DMS79 treated with DMSO at 0.1 percent for 48 hours (cell line): ENCODE results near the gene SURF1.
"Not testable (repeated sequence)": the region's sequence is repeated elsewhere in the genome, so short reads cannot be mapped to it uniquely, and the experiment has no call there.

Experiments used
- DNase-seq: peaks from one replicate; lab custom pipeline; 2025; lab: John Stamatoyannopoulos, UW

SURF1 gene

GRCh38 chr9:133384736-133385321 lies 28.5 kb upstream of the SURF1 start:
- DNase-seq, result no peak

GRCh38 chr9:133383438-133383837 lies 27.2 kb upstream of the SURF1 start:
- DNase-seq, result no peak

- DNase-seq, result no peak
These were observed 26.3 kb upstream of the SURF1 start for GRCh38 chr9:133382507-133383141.

GRCh38 chr9:133380734-133381133 lies 24.4 kb upstream of the SURF1 start:
- no peak for DNase-seq

- DNase-seq, result no peak
These were observed 23.1 kb upstream of the SURF1 start for GRCh38 chr9:133379153-133380086.

- DNase-seq, result no peak
These were observed 22.2 kb upstream of the SURF1 start for GRCh38 chr9:133378408-133378962.

GRCh38 chr9:133377721-133378216 lies 21.5 kb upstream of the SURF1 start:
- DNase-seq, result no peak

- DNase-seq, result not testable (repeated sequence)
These were observed 21.0 kb upstream of the SURF1 start for GRCh38 chr9:133377280-133377679.

- DNase-seq, result peak; percentile 86
These were observed 19.7 kb upstream of the SURF1 start, which contains the start of the genes STKLD1 and SURF4 for GRCh38 chr9:133375724-133376654. Gene STKLD1 (plus strand): TSS chr9:133376366. CDS start chr9:133376474, 108 bp downstream. Gene SURF4 (minus strand): TSS chr9:133376060. CDS start chr9:133375969, 91 bp downstream.

GRCh38 chr9:133375116-133375723 lies 18.9 kb upstream of the SURF1 start:
- DNase-seq, result peak; percentile 42

GRCh38 chr9:133374612-133375115 lies 18.4 kb upstream of the SURF1 start:
- DNase-seq, result no peak

GRCh38 chr9:133372144-133372543 lies 15.9 kb upstream of the SURF1 start:
- DNase-seq, result no peak

- no peak for DNase-seq
These were observed 15.0 kb upstream of the SURF1 start for GRCh38 chr9:133371261-133371711.

- DNase-seq, result no peak
These were observed 14.4 kb upstream of the SURF1 start for GRCh38 chr9:133370685-133371084.

- DNase-seq, result no peak
These were observed 13.6 kb upstream of the SURF1 start for GRCh38 chr9:133369933-133370332.

GRCh38 chr9:133369422-133369821 lies 13.1 kb upstream of the SURF1 start:
- DNase-seq, result no peak

GRCh38 chr9:133368249-133368881 lies 12.1 kb upstream of the SURF1 start:
- no peak for DNase-seq

GRCh38 chr9:133367778-133368177 lies 11.5 kb upstream of the SURF1 start:
- DNase-seq, result no peak

- DNase-seq, result no peak
These were observed 10.9 kb upstream of the SURF1 start for GRCh38 chr9:133367221-133367620.

- DNase-seq, result no peak
These were observed 10.1 kb upstream of the SURF1 start for GRCh38 chr9:133366435-133366834.
